ENCODE results near the gene RNF8.
A peak's percentile ranks its signal among the peaks of the same experiment; 100 is the strongest.
"Not testable (repeated sequence)": the region's sequence is repeated elsewhere in the genome, so short reads cannot be mapped to it uniquely, and the experiment has no call there.

Gene RNF8

DNA sequence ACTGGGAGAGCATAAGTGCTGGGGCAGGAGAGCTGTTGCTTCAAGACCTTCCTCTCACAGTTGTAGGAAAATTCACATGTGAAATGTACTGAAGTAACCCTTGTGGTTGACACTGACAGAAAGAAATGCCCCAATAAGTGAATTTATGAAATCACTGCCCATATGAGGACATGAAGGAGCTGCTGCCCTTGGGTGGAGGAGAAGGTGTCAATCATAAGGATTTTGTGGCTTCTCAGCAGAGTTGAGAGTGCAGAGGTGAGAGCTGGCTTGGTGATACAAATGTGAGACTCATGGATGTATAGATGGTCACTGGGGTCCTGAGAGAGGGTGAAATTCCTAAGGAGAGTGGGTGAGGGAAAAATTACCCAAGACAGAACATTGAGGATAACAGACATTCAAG lies 45.3 kb downstream of the RNF8 start:
- DNase-seq (ENCODE audit: low read depth) = no peak

DNA sequence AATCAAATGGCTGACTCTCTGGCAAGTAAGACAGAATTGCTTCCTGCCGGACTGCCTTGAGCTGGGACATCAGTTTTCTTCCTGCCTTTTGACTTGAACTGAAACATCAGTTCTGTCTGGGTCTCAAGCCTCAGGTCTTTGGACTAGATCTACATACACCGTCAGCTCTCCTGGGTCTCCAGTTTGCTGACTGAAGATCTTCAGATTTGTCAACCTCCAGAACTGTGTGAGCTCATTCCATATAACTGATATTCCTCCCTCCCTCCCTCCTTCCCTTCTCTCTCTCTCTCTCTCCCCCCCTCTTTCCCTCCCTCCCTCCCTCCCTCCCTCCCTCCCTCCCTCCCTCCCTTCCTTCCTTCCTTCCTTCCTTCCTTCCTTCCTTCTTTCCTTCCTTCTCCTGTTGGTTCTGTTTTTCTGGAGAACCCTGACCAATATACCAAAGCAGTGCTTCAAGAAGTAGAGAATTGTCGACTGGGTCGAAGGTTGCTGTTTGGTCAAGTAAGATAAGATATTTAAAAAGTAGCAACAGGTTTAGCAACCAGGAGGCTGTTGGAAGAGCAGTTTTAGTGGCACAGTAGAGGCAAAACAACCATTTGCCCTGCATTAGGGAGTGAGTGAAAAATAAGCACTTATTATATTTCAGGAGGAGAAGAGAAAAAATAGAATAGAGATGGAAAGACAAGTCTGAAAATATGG lies 46.2 kb downstream of the RNF8 start:
- DNase-seq (ENCODE audit: low read depth) = no peak

DNA sequence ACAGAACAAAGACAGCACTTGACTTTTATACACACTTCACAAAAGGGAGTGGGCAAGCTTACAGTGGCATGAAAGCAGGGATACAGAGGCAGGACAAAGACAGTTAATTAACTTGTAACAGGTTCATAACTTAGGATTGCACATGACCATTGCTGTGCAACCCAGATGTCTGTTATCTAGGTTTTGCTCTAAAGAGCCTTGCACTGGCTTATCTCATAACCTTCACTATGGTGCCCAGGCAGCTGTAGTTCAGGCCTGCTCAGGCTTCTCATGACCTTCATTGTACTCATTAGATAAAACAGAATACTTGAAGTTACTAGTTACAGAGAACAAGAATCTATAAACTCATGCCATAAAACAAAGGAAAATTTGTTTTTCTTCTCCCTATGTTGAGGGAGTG lies 47.9 kb downstream of the RNF8 start:
- not testable (repeated sequence) for DNase-seq (ENCODE audit: low read depth)

DNA sequence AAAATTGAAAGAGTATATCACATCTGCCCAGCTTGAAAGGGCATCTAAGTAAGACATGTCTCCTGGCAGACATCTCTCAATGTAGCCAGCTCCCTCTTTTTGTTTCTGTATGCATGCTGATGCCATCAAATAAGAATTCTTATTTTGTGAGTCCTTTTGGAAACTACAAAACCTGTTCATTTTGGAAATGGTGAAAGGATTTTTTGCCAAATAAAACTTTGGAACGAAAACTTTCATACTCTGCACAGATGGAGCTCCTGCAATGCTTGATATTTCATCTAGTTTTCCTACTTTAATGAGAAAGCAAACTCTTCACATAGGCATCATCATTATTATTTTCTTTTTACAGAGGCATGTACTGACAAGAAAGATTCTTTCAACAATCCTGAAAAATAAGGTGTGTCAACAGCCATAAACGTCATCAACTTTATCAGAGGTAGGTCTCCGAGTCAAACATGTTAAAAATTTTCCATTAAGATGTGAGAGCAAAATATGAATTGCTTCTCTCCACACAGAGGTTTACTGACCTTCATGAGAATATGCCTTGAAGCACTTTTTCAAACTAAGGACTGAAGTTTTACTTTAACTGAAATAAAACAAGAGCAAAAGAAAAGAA lies 53.1 kb downstream of the RNF8 start:
- DNase-seq (ENCODE audit: low read depth) = no peak

DNA sequence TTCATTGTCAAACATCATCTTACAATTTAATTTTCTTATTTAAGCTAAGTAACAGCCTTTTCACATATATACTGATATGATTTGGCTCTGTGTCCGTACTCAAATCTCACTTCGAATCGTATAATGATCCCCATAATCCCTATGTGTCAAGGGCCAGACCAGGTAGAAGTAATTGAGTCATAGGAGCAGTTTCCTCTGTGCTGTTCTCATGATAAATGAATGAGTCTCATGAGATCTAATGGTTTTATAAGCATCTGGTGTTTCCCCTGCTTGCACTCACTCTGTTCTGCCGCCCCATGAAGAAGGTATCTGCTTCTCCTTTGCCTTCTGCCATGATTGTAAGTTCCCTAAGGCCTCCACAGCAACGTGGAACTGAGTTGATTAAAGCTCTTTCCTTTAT lies 54.2 kb downstream of the RNF8 start:
- DNase-seq (ENCODE audit: low read depth) = no peak

DNA sequence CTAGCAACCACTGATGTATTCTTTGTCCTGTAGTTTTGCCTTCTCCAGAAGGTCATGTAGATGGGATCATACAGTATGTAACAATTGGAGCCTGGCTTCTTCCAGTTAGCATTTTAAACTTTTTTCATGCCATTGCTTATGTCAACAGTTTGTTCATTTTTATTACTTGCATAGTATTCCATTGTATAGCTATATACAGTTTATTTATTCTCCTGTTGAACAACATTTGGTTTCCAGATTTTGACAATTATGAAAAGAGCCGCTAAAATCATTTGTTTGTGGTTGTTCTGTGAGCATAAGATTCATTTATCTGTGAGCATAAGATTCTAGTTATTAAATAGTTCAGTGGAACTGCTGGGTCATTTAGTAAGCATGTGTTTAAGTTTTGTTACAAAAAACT lies 55.7 kb downstream of the RNF8 start:
- no peak for DNase-seq (ENCODE audit: low read depth)

DNA sequence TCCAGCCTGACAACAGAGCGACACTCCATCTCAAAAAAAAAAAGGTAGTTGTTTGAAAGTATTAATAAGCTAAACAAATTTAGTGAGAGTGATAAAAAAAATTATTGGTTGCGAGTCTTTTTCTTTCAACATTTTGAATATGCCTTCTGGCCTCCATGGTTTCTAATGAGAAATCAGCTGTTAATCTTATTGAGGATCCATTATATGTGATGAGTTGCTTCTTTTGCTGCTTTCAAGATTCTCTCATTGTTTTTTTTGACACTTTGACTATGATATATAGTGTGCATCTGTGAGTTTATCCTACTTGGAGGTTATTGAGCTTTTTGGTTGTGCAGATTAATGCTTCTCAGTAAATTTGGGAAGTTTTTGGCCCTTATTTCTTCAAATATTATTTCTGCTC lies 63.6 kb downstream of the RNF8 start:
- DNase-seq (ENCODE audit: low read depth) = no peak

DNA sequence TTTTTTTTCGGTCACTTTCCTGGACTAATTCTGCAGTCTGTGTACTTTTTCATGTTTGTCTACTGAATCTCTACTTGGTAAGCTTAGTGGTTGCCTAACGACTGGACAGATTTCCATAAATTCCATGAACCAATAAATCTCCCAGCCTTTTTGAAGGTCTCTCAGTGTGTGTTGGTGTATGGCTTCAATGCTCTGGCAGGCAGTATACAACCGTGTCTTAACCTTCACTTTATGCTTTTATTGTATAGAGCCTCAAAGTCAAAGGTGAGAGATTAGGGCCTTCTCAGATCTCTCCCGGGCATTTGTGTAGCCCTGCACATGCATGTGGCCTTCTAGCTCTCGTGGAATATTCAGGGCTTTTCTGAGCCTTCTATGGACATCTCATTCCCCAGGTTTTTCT lies 64.9 kb downstream of the RNF8 start:
- no peak for DNase-seq (ENCODE audit: low read depth)

DNA sequence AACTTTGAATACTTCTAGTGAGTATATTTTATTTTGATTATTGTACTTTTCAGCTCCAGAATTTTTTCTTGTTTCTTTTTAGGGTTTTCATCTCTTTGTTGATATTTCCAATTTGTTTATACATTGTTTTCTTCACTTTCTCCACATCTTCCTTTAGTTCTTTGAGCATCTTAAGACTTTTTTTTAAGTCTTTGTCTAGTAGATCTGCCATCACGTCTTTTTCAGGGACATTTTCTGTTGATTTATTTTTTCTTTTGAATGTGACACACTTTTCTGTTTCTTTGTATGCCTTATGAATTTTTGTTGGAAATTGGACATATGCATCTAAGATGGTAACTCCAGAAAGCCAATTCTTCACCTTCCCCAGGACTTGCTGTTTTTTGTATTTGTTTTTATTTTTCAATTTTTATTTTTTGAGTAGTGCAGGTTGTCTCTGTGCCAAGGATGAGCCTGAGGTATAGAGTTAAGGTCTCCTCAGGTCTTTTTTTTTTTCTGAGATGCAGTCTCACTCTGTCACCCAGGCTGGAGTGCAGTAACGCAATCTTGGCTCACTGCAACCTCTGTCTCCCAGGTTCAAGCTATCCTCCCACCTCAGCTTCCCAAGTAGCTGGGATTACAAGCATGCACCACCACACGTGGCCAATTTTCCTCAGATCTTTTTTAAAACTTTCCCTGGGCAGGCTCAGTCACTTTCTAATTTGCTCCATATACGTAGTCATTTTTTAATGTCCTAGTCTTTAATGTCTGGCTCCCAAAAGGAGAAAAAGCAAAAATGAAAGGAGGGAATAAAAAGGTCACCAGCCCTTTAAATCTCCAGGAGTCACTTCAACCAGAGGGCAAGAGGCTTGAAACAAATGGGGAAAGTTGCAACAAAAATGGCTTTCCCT lies 72.5 kb downstream of the RNF8 start:
- DNase-seq (ENCODE audit: low read depth) = no peak

DNA sequence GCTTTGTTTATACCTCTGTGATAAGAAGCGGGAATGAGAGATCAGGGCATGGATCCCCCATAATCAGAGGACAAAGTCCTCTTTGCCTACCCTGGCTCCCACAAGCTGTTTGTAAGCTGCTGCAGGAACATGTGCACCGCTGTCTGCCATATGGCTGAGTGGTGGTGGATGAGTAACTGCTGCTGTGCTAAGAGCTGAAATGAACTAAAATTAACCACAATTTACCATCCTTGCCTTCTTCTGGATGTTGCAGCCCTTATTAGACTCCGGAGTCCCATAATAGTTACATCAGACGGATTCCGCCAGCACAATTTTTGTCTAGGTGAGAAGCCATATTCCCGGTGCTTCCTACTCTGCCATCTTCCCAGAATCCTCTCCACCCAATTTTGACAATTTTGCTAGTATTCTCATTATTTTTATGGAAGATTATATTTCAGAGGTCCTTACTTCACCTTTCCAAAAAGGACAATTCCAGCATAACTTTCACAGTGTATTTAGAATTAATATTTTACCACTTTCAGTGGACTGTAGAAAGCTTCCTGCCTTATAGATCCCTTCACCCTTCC lies 73.2 kb downstream of the RNF8 start:
- no peak for DNase-seq (ENCODE audit: low read depth)

DNA sequence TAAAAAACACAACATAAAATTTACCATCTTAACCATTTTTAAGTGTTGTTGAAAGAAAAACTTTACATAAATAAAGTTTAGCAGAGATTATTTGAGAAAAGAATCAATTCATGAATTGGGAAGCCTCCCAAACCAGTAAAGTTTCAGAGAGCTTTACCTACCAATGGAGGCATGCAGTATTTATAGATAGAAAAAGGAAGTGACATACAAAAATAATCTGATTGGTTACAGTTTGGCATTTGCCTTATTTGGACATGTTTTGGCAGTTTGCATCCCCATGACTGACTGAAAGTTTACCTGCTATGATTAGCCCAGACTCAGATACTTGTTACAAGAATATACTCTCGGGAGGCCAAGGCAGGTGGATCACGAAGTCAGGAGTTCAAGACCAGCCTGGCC lies 75.6 kb downstream of the RNF8 start:
- DNase-seq (ENCODE audit: low read depth) = no peak

DNA sequence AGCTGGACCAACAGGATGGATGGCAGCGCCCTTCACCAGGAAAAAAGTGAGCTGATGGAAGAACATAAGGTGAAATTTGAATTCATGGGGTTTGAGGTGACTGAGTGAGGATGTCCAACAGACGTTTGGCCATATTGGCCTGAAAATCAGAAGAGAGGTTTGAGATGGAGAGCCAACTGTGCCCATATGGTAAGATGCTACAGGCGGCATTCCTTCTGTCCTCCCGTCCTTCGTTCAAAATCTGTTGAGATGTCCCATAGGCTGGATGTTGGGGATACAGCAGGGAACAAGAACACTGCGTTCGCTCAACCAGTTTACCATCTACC lies 78.8 kb downstream of the RNF8 start:
- DNase-seq (ENCODE audit: low read depth) = no peak

DNA sequence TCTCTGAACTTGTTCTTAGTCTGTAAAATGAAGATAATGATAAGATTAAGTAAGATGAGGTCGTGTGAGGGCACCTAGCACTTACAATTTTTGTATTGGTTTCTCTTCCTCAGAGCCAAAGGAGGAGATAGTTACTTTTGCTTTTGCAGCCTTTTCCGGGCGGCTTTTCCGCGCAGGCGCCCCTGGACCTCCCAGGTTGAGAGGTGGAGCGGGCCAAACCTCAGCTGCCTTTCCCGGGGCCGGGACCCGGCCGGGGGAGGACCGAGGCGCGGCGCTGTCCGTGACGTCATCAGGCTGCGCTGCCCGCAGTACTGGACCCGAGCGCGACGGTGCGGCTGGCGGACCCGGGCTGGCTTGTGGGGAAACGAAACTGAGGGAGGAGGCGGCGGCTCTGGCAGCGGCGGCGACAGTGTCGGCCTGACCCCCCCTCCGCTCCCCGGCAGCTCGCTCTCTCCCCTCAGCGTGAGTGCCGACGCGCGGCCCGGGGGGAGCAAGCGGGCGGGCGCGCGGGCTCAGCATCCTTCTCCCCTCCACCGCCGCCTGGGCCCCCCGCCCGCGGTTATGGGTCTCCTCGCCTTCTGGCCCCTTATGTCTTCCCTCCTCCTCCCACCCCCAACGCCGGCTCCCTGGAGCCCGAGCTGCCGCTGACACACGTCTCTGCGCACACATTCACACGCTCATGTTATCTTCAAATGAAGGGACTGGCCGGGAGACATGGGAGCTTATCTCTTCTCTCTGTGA lies 79.3 kb downstream of the RNF8 start, which contains the start of gene CMTR1:
Gene CMTR1 (plus strand): TSS at position 306 of the 741 bp plus-strand sequence. CDS start 2,409 bp downstream, outside the sequence.
- peak; percentile 94 for DNase-seq (ENCODE audit: low read depth)

DNA sequence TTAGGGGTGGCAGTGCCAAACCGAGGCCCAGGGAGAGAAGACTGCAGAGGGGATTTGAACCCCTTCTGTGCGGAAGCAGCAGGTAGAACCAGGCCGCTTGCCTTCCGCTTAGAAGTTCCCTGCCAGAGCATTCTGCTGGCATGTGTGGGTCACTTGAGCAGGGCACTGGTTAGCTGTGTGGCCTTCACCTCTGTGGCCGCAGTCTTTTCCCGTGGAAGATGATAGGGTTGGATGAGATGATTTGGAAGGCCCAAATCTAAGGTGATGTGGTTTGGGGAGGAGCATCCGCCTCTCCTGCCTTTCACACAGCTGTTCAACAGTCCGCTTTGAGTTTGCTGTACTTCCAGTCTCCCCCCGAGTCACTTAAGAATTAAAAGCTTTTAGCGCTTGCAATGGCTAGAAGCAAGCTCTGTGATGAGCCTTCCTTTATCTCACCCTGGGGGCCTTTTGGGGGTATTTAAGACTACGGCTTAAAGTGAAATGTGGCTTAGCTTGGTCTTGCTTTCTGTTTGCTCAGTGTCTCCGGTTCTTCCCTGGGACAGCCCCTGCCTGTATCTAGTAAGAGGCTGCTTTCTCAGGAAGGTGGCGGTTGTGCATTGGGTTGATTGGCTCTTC lies 80.0 kb downstream of the RNF8 start:
- DNase-seq (ENCODE audit: low read depth) = no peak

DNA sequence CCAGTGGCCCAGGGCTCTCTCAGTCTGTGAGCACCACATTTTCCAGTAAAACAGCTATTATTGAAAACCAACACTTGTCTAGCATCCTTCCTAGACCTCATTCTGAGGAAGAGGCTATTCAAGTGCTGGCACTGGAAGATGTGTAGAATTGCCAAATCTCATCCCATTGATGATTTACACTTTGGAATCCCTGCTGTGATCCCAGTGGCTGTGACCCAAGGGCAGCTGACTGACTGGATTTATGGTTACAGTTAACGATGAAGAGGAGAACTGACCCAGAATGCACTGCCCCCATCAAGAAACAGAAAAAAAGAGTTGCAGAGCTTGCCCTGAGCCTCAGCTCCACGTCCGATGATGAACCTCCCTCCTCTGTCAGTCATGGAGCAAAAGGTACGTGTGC lies 81.6 kb downstream of the RNF8 start:
- DNase-seq (ENCODE audit: low read depth) = no peak

DNA sequence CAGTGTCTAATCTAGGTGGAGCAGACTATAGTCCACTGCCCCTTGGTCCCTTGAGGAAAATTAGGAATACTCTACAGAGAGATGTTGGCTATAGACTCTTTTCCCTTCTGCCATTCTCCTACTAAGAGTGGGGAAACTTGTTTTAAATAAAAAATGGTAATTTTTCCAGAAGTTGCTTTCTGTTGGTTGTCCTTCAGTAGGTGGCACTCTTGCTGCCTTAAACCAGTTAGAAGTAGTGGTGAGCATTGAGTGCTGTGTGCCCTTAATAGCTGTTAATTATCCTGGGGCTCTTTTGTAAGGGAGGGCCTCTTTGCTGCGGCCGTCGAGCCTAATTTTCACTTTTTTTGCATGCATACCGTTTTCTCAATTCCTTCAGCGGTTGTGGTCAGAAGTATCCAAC lies 82.0 kb downstream of the RNF8 start:
- DNase-seq (ENCODE audit: low read depth) = no peak

DNA sequence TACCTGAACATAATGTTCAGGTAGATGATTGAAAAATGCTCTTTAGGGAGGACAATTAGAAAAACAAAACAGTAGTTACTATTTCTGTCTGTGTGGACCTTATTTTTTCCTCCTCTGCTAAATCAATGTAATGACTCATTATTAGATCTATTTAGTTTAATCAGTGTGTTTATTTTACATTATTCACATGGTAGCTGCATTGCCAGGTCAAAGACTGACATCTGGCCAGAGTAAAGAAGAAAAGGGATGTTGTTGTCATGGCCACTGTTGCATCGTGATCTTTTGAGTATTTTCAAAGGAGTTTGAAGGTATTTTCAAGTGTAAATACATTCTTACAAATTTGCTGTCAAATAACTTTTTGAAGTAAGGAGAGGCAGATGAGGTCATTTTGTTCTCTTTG lies 85.1 kb downstream of the RNF8 start:
- DNase-seq (ENCODE audit: low read depth) = no peak

DNA sequence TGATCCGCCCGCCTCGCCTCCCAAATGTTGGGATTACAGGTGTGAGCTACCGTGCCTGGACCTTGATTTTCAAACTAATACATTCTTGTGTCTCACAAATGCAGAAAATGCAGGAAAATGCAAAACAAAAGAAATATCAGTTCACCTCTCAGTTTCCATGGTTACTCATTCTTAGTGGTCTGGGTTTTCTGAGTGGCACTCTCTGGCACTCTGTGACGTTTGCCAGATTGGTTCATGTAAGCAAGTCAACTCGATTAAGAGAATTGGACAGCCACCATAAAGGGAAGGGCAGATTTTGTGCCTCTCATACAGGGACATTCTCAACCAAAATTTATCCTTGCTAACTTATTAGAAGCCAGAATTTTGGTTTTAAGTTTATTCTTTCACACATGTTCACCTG lies 87.9 kb downstream of the RNF8 start:
- no peak for DNase-seq (ENCODE audit: low read depth)

DNA sequence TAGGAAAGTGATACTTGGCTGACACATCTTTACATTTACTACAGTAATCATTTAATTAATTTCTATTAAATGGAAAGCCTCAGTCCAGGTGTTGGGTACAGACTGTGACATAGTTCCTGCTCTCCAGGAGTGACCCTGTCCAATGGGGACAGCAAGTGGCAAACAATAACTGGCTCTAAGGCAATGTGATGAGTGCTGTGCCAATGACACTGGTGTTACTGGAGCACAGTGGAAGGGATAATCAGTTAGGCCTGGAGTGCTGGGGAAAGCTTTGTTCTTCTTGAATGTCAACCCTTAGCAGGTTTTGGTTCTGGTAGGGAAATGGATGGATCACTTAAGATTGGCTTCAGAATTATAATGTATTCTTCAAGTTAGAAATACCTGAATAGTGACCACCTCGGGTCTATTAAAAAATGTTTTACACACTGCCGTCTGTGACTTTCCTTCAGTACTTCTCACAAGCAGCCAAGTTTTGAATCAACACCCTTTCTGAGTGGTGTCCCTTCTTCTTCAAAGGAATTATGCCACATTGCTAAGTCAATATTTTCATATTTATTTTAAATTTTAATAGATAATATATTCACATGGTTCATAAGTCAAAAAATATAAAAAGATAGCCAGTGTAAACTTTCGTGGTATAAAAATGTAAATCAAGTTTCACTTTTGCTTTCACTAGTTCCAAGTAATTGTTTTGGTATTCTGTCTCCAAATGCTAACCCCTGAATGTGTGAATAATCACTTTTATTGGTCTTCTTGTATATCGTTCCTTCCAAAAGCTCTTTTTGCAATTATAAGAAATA lies 88.8 kb downstream of the RNF8 start:
- no peak for DNase-seq (ENCODE audit: low read depth)

DNA sequence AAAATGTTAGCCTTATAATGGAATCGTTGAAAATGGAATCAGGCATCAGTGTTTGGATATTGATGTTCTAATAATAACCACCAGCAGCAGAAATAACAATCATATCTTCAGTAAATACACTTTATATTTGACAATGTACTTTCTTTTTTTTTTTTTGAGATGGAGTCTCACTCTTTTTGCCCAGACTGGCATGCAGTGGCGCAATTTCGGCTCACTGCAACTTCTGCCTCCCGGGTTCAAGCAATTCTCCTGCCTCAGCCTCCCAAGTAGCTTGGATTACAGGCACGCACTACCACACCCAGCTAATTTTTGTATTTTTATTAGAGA lies 89.4 kb downstream of the RNF8 start:
- DNase-seq (ENCODE audit: low read depth) = not testable (repeated sequence)

Measured in T follicular helper cell (primary cell).